NCI-H1417 (cell line): Measurements from ENCODE around the gene GIPR.
"Not testable (repeated sequence)": the region's sequence is repeated elsewhere in the genome, so short reads cannot be mapped to it uniquely, and the experiment has no call there.

ENCODE experiments used
- DNase-seq, 3 experiments: peaks; one replicate each; lab custom pipeline; 2025; lab: John Stamatoyannopoulos, UW

GIPR gene

GRCh38 chr19:45667620-45668341 lies at the start of gene GIPR:
Gene GIPR (plus strand): TSS chr19:45668221. CDS start chr19:45669521, 1,300 bp downstream.
- DNase-seq, result peak; percentile 26 to 47 (median 28)

- no peak for DNase-seq
These were observed 46.6 kb upstream of the GIPR start for GRCh38 chr19:45621389-45621788.

GRCh38 chr19:45621976-45622503 lies 46.0 kb upstream of the GIPR start:
- no peak for DNase-seq

GRCh38 chr19:45623984-45624383 lies 44.0 kb upstream of the GIPR start:
- DNase-seq, result no peak

- DNase-seq, result not testable (repeated sequence)
These were observed 39.8 kb upstream of the GIPR start for GRCh38 chr19:45628219-45628618.

GRCh38 chr19:45629704-45630103 lies 38.3 kb upstream of the GIPR start:
- no peak for DNase-seq

GRCh38 chr19:45630463-45630862 lies 37.6 kb upstream of the GIPR start:
- DNase-seq, result no peak

GRCh38 chr19:45632468-45633196 lies 35.4 kb upstream of the GIPR start:
- DNase-seq, result peak; percentile 22 to 86 (median 43)

- DNase-seq, result no peak
These were observed 31.7 kb upstream of the GIPR start for GRCh38 chr19:45636275-45636674.

- no peak for DNase-seq
These were observed 31.1 kb upstream of the GIPR start for GRCh38 chr19:45636902-45637301.

GRCh38 chr19:45637890-45638667 lies 29.9 kb upstream of the GIPR start:
- DNase-seq, result no peak

- DNase-seq, result peak; percentile 11 to 29 (median 21)
These were observed 28.9 kb upstream of the GIPR start, which contains the start of gene EML2 for GRCh38 chr19:45638930-45639729. Gene EML2 (minus strand): TSS chr19:45639397. CDS start chr19:45639376, 21 bp downstream.

- DNase-seq, result no peak
These were observed 27.2 kb upstream of the GIPR start for GRCh38 chr19:45640849-45641273.

GRCh38 chr19:45641274-45642105 lies 26.5 kb upstream of the GIPR start:
- peak; percentile 84 to 91 (median 88) for DNase-seq

GRCh38 chr19:45643024-45643926 lies 24.7 kb upstream of the GIPR start:
- DNase-seq, result peak; percentile 74 to 86 (median 84)

GRCh38 chr19:45643927-45644771 lies 23.9 kb upstream of the GIPR start:
- DNase-seq, result no peak

- peak in 1 of 3 experiments; percentile 54 for DNase-seq
These were observed 22.9 kb upstream of the GIPR start for GRCh38 chr19:45645068-45645630.
